Suprapubic skin (tissue), 4 donors: ENCODE measurements around the gene YPEL5.

ENCODE experiments used
- CTCF ChIP-seq, 2 donors: fragments of 200-600 bp in 1 of 2; fragments of 450-650 bp in 1 of 2; sonication (generic) in 1 of 2; IDR thresholded peaks; one replicate each; pipeline ENCODE4 v1.5.1; 2016 to 2019; ENCODE audit warnings: antibody characterized with exemption in 2 of 2, mild to moderate bottlenecking in 1 of 2, moderate library complexity in 1 of 2
- EP300 ChIP-seq: sonication (generic); formaldehyde crosslinking; IDR thresholded peaks from one replicate; pipeline ENCODE4 v1.6.1; 2017; ENCODE audit warnings: antibody characterized with exemption
- POLR2A ChIP-seq, 2 donors: fragments of 450-650 bp; IDR thresholded peaks; one replicate each; pipeline ENCODE4 v1.6.1; 2017; ENCODE audit warnings: antibody characterized with exemption in 2 of 2, mild to moderate bottlenecking in 2 of 2, moderate library complexity in 2 of 2
- POLR2AphosphoS5 ChIP-seq, 3 donors: sonication (generic); formaldehyde crosslinking; IDR thresholded peaks; one replicate each; pipeline ENCODE4 v1.6.1; 2017; ENCODE audit warnings: antibody characterized with exemption in 3 of 3

- TF ChIP-seq EP300 (no peak), POLR2A (IDR thresholded peaks at IDR 0.05) (no peak), POLR2AphosphoS5 (IDR thresholded peaks at IDR 0.05) (peak in 2 of 3 donors; percentile 37 to 87), CTCF (IDR thresholded peaks at IDR 0.05) (no peak)
Measured at GRCh38 chr2:30178618-30179434, 32.0 kb downstream of the YPEL5 start.
